H9 (cell line): ENCODE results near the gene PLCL1. TPM values are rescaled to one million over a fixed set of nuclear protein-coding genes. Genes with fewer than 3 reads are reported as not detected.

Source experiments
- DNase-seq: peaks from one replicate; pipeline ENCODE4 v3.0.0-alpha.2; 2017
- H2AFZ ChIP-seq: one replicate; pipeline ENCODE4 v1.6.1; 2013; ENCODE audit warnings: mild to moderate bottlenecking, low read length, control low read depth, moderate library complexity
- H2AK5ac ChIP-seq: 2 replicates; pipeline ENCODE4 v1.6.1; 2013; ENCODE audit warnings: low read length, control low read depth, mixed read lengths; ENCODE audit not compliant: insufficient read length
- H2BK120ac ChIP-seq: one replicate; pipeline ENCODE4 v1.6.1; 2013; ENCODE audit warnings: low read depth, mild to moderate bottlenecking, low read length, control low read depth, inconsistent platforms; ENCODE audit not compliant: poor library complexity, severe bottlenecking
- H2BK12ac ChIP-seq: 2 replicates; pipeline ENCODE4 v1.6.1; 2013; ENCODE audit warnings: low read length, control low read depth, mixed read lengths, low read depth; ENCODE audit not compliant: insufficient read length
- H2BK15ac ChIP-seq: 2 replicates; pipeline ENCODE4 v1.6.1; 2013; ENCODE audit warnings: low read depth, low read length, control low read depth
- H2BK20ac ChIP-seq: one replicate; pipeline ENCODE4 v1.6.1; 2013; ENCODE audit warnings: low read depth, mild to moderate bottlenecking, low read length, control low read depth, inconsistent platforms; ENCODE audit not compliant: poor library complexity, severe bottlenecking
- H2BK5ac ChIP-seq: 2 replicates; pipeline ENCODE4 v1.6.1; 2013; ENCODE audit warnings: low read length, control low read depth, mixed read lengths; ENCODE audit not compliant: insufficient read length
- H3K14ac ChIP-seq: 2 replicates; pipeline ENCODE4 v1.6.1; 2013; ENCODE audit warnings: low read length, control low read depth; ENCODE audit not compliant: insufficient read depth
- H3K18ac ChIP-seq: 2 replicates; pipeline ENCODE4 v1.6.1; 2013; ENCODE audit warnings: low read depth, mild to moderate bottlenecking, mixed read lengths, low read length, control low read depth; ENCODE audit not compliant: insufficient read length
- H3K23ac ChIP-seq: 2 replicates; pipeline ENCODE4 v1.6.1; 2013; ENCODE audit warnings: low read length, control low read depth, mixed read lengths, low read depth; ENCODE audit not compliant: insufficient read length
- H3K23me2 ChIP-seq: 2 replicates; pipeline ENCODE4 v1.6.1; 2013; ENCODE audit warnings: low read depth, mild to moderate bottlenecking, mixed read lengths, low read length, control low read depth; ENCODE audit not compliant: insufficient read length, poor library complexity, severe bottlenecking
- H3K27ac ChIP-seq: 2 replicates; pipeline ENCODE4 v1.5.1; 2013; ENCODE audit warnings: low read length, control low read depth, mixed read lengths, low read depth; ENCODE audit not compliant: insufficient read length
- H3K27me3 ChIP-seq: 2 replicates; pipeline ENCODE4 v1.6.1; 2013; ENCODE audit warnings: low read length, control low read depth, inconsistent platforms; ENCODE audit not compliant: insufficient read depth
- H3K4ac ChIP-seq: 2 replicates; pipeline ENCODE4 v1.6.1; 2013; ENCODE audit warnings: low read depth, mild to moderate bottlenecking, control low read depth, inconsistent platforms, low read length, moderate library complexity
- H3K4me1 ChIP-seq: 2 replicates; pipeline ENCODE4 v1.6.1; 2013; ENCODE audit warnings: low read length, control low read depth, inconsistent platforms; ENCODE audit not compliant: insufficient read depth
- H3K4me2 ChIP-seq: 2 replicates; pipeline ENCODE4 v1.6.1; 2013; ENCODE audit warnings: low read length, control low read depth, mixed read lengths; ENCODE audit not compliant: insufficient read length, insufficient read depth
- H3K56ac ChIP-seq: 2 replicates; pipeline ENCODE4 v1.6.1; 2013; ENCODE audit warnings: low read depth, mild to moderate bottlenecking, mixed read lengths, low read length, control low read depth; ENCODE audit not compliant: insufficient read length
- H3K79me1 ChIP-seq: 2 replicates; pipeline ENCODE4 v1.6.1; 2013; ENCODE audit warnings: low read depth, mild to moderate bottlenecking, moderate library complexity, low read length, control low read depth, inconsistent platforms; ENCODE audit not compliant: insufficient read depth, poor library complexity, severe bottlenecking
- H3K79me2 ChIP-seq: 2 replicates; pipeline ENCODE4 v1.6.1; 2013; ENCODE audit warnings: low read length, control low read depth, inconsistent platforms; ENCODE audit not compliant: insufficient read depth
- H3K9ac ChIP-seq: 2 replicates; pipeline ENCODE4 v1.6.1; 2013; ENCODE audit warnings: low read length, control low read depth, mixed read lengths; ENCODE audit not compliant: insufficient read length; ENCODE audit errors: extremely low read depth
- H3K9me3 ChIP-seq: one replicate; pipeline ENCODE4 v1.6.1; 2013; ENCODE audit warnings: low read depth, low read length, inconsistent platforms; ENCODE audit not compliant: control insufficient read depth
- H3T11ph ChIP-seq: one replicate; pipeline ENCODE4 v1.6.1; 2013; ENCODE audit warnings: mild to moderate bottlenecking, low read length, control low read depth, inconsistent platforms
- H4K20me1 ChIP-seq: one replicate; pipeline ENCODE4 v1.6.1; 2013; ENCODE audit not compliant: control insufficient read depth, insufficient read length, insufficient read depth
- H4K5ac ChIP-seq: 2 replicates; pipeline ENCODE4 v1.6.1; 2013; ENCODE audit warnings: low read depth, mild to moderate bottlenecking, mixed read lengths, low read length, control low read depth; ENCODE audit not compliant: insufficient read length
- H4K8ac ChIP-seq: replicated peaks from 2 replicates; pipeline ENCODE4 v1.6.1; 2013; ENCODE audit warnings: low read length, control low read depth, mixed read lengths, low read depth; ENCODE audit not compliant: insufficient read length
- H4K91ac ChIP-seq: 2 replicates; pipeline ENCODE4 v1.6.1; 2013; ENCODE audit warnings: low read depth, mild to moderate bottlenecking, moderate library complexity, mixed read lengths, low read length, control low read depth; ENCODE audit not compliant: insufficient read length
- H3K27ac Mint-ChIP-seq, 3 experiments: 2 replicates in 2 of 3; 3 replicates in 1 of 3; pipeline ENCODE4 v1.8.0; 2020 to 2021; ENCODE audit warnings: mixed read lengths in 3 of 3, mild to moderate bottlenecking in 1 of 3, moderate library complexity in 1 of 3
- H3K27me3 Mint-ChIP-seq: 2 replicates; pipeline ENCODE4 v1.8.0; 2021; ENCODE audit warnings: low read depth, mild to moderate bottlenecking, moderate library complexity, mixed read lengths
- H3K36me3 Mint-ChIP-seq, 3 experiments: 2 replicates in 2 of 3; 3 replicates in 1 of 3; pipeline ENCODE4 v1.8.0; 2020 to 2021; ENCODE audit warnings: low read depth in 3 of 3, mixed read lengths in 3 of 3; ENCODE audit not compliant: insufficient read depth in 1 of 3
- H3K4me1 Mint-ChIP-seq, 2 experiments: 2 replicates each; pipeline ENCODE4 v1.8.0; 2020; ENCODE audit warnings: mixed read lengths in 2 of 2
- H3K4me3 Mint-ChIP-seq, 2 experiments: 2 replicates in 1 of 2; 3 replicates in 1 of 2; pipeline ENCODE4 v1.8.0; 2020 to 2021; ENCODE audit warnings: mild to moderate bottlenecking in 2 of 2, mixed read lengths in 2 of 2, moderate library complexity in 1 of 2
- H3K9me3 Mint-ChIP-seq, 2 experiments: 2 replicates in 1 of 2; 3 replicates in 1 of 2; pipeline ENCODE4 v1.8.0; 2020; ENCODE audit warnings: mild to moderate bottlenecking in 2 of 2, mixed read lengths in 2 of 2, moderate library complexity in 1 of 2
- CTCF ChIP-seq: fragments of 200-600 bp; sonication (generic); conservative IDR thresholded peaks from 3 replicates; pipeline ENCODE4 v1.8.0; 2021; ENCODE audit warnings: antibody characterized with exemption, mild to moderate bottlenecking
- WGBS: extraction: QIAGEN DNeasy Blood & Tissue Kit; methylation state at CpG from one replicate; pipeline ENCODE4 v1.1.7; 2013; ENCODE audit warnings: missing lambda C conversion rate, low lambda C conversion rate, mixed read lengths; ENCODE audit not compliant: insufficient read length; ENCODE audit errors: extremely low coverage; 5-methylcytosine and 5-hydroxymethylcytosine counted together
- long read RNA-seq: library from polyadenylated mRNA; unstranded; transcript quantifications from one replicate; pipeline ENCODE4 v2.0.0, GENCODE V29; 2020
- total RNA-seq: library from RNA; stranded (reverse); gene quantifications from 2 replicates; pipeline ENCODE4 v1.2.1, GENCODE V29; 2021

The PLCL1 gene
- total RNA-seq = 0.04 TPM in 1 of 2 replicates, not detected in the other
- long read RNA-seq = 0 reads

GRCh38 chr2:197804049-197804757 lies at the start of gene PLCL1:
Gene PLCL1 (plus strand): TSS chr2:197804593.
- Mint-ChIP-seq H3K36me3 (no peaks in the 10 kb centered on the region), H3K4me1 (peaks cover 10 to 12% of the 10 kb centered on the region in 2 experiments), H3K4me3 (peak within 1 kb of the TSS; percentile 79 to 84), H3K27ac (peak within 1 kb of the TSS in 1 of 3 experiments; percentile 21; a peak in 1 of 7 replicates), H3K27me3 (peaks cover 63% of the 10 kb centered on the region), H3K9me3 (no peaks in the 10 kb centered on the region)
- Histone ChIP-seq H3K23me2 (peaks cover 9% of the 10 kb centered on the region), H3K56ac (no peak within 1 kb of the TSS), H3T11ph (no peak within 1 kb of the TSS), H2AK5ac (no peak within 1 kb of the TSS), H2BK12ac (no peak within 1 kb of the TSS), H2AFZ (no peak within 1 kb of the TSS), H4K20me1 (no peaks in the 10 kb centered on the region), H2BK120ac (no peak within 1 kb of the TSS), H4K91ac (no peak within 1 kb of the TSS), H3K14ac (no peak within 1 kb of the TSS), H3K9ac (no peak within 1 kb of the TSS), H3K4me1 (peaks cover 2% of the 10 kb centered on the region), H2BK15ac (peak within 1 kb of the TSS; percentile 53; the same call in 1 of the 2 replicates), H3K27ac (no peak within 1 kb of the TSS), H2BK20ac (no peak within 1 kb of the TSS), H3K23ac (no peak within 1 kb of the TSS), H3K27me3 (peaks cover 9% of the 10 kb centered on the region), H4K8ac (no peak within 1 kb of the TSS), H3K4me2 (peak within 1 kb of the TSS; percentile 97), H3K9me3 (no peaks in the 10 kb centered on the region), H4K5ac (no peak within 1 kb of the TSS), H3K79me1 (no peaks in the 10 kb centered on the region), H3K4ac (no peak within 1 kb of the TSS), H3K18ac (no peak within 1 kb of the TSS), H3K79me2 (no peaks in the 10 kb centered on the region; the same call in 1 of the 2 replicates), H2BK5ac (no peak within 1 kb of the TSS)
- WGBS = no CpG with 5 or more reads among the region's 50 CpGs
- peak; percentile 94 for DNase-seq
- no peak for TF ChIP-seq CTCF
